ENCODE results near the gene ITGAL. TPM values are rescaled to one million over a fixed set of nuclear protein-coding genes. Genes with fewer than 3 reads are reported as not detected.

ITGAL gene
- total and polyA plus RNA-seq, 2 of the 13 experiments (the other 11 are each of a cell fraction or from before 2014, with no cell fraction given), result 0.86 to 1.2 TPM

DNA sequence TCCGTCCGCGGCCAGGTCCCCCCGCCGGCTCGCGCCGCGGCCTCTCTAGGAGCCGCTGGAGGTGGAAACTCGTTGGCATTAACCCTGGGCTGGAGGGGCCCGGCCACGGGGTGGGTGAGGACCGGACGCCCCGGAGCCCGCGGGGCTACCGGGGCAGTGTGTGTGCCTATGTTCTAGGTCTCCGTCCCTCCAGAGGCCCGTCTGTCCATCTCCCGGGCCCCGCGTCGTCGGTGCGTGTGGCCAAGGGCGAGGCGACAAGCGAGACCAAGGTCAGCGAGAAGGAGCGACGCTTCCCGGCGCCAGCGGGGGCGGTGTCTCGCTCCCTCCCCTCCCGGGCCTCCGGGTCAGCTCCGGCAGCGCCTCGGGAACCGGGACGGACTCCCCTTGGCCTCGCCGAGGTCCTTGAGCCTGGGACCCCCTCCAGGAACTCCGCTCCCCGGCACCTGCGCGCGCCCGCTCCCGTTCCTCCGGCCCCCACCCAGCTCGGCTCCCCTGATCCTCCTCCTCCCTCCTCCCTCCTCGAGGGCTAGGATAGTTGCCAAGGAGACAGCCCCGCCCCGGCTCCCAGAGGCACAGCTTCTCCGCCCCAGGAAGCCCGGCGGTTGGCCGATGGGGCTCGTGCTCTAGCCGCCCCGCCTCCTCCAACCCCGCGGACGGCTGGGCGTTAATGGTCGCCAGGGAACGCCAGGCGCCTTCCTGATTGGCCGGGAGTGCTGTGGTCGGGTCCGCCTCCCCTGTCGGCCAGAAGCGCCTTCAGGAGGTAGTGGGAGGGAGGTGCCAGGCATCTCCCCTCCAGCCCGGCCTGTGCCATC lies 54.5 kb downstream of the ITGAL start (continued):
- TF ChIP-seq, protein P1, sequence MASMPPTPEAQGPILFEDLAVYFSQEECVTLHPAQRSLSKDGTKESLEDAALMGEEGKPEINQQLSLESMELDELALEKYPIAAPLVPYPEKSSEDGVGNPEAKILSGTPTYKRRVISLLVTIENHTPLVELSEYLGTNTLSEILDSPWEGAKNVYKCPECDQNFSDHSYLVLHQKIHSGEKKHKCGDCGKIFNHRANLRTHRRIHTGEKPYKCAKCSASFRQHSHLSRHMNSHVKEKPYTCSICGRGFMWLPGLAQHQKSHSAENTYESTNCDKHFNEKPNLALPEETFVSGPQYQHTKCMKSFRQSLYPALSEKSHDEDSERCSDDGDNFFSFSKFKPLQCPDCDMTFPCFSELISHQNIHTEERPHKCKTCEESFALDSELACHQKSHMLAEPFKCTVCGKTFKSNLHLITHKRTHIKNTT (CRISPR knock-in tag; IDR thresholded peaks at IDR 0.05), result no peak
- TF ChIP-seq ZNF3 (CRISPR knock-in tag; IDR thresholded peaks at IDR 0.05) (no peak), SIN3A (IDR thresholded peaks at IDR 0.05; ENCODE audit: borderline replicate concordance, low read depth, low read length) (peak; percentile 88), PHF21A (CRISPR knock-in tag; IDR thresholded peaks at IDR 0.05) (peak; percentile 49; the same call in 1 of the 2 replicates), NFIC (IDR thresholded peaks at IDR 0.05; ENCODE audit: low read length) (no peak), YY1 (IDR thresholded peaks at IDR 0.05; ENCODE audit: insufficient read depth, insufficient replicate concordance, low read depth, low read length) (peak; percentile 81), ONECUT2 (CRISPR knock-in tag; IDR thresholded peaks at IDR 0.05) (no peak), FOXO1 (CRISPR knock-in tag; IDR thresholded peaks at IDR 0.05) (peak; percentile 15; the same call in 1 of the 2 replicates), ATF7-NPFF (CRISPR knock-in tag; IDR thresholded peaks at IDR 0.05; ENCODE audit: low read depth) (peak; percentile 57; the same call in 1 of the 2 replicates), POLR2AphosphoS5 (IDR thresholded peaks at IDR 0.05; ENCODE audit: low read depth, low read length) (peak; percentile 67), PITX1 (CRISPR knock-in tag; IDR thresholded peaks at IDR 0.05) (peak; percentile 71; the same call in 1 of the 2 replicates), ZNF570 (CRISPR knock-in tag; IDR thresholded peaks at IDR 0.05; ENCODE audit: borderline replicate concordance) (no peak), GATAD2A (CRISPR knock-in tag; IDR thresholded peaks at IDR 0.05) (0 out of 2 replicates have a peak, but pooled peaks have one; percentile 13), RBM22 (optimal IDR thresholded peaks at IDR 0.05; ENCODE audit: low read length) (no peak), ZBTB7B (CRISPR knock-in tag; IDR thresholded peaks at IDR 0.05) (peak; percentile 50; the same call in 1 of the 2 replicates), TAF15 (IDR thresholded peaks at IDR 0.05; ENCODE audit: low read depth, low read length, poor library complexity, severe bottlenecking) (peak; percentile 61), ZNF225 (CRISPR knock-in tag; IDR thresholded peaks at IDR 0.05) (peak; percentile 65), ZBTB38 (CRISPR knock-in tag; IDR thresholded peaks at IDR 0.05) (no peak; the same call in 1 of the 2 replicates), ZNF841 (CRISPR knock-in tag; IDR thresholded peaks at IDR 0.05; ENCODE audit: borderline replicate concordance) (peak; percentile 37; the same call in 1 of the 2 replicates), ZNF510 (CRISPR knock-in tag; IDR thresholded peaks at IDR 0.05; ENCODE audit: low read depth) (no peak), KLF11 (CRISPR knock-in tag; IDR thresholded peaks at IDR 0.05) (no peak), ZNF564 (CRISPR knock-in tag; IDR thresholded peaks at IDR 0.05) (no peak), ELF1 (CRISPR knock-in tag; IDR thresholded peaks at IDR 0.05) (peak; percentile 78)
- TF ChIP-seq, protein P2, sequence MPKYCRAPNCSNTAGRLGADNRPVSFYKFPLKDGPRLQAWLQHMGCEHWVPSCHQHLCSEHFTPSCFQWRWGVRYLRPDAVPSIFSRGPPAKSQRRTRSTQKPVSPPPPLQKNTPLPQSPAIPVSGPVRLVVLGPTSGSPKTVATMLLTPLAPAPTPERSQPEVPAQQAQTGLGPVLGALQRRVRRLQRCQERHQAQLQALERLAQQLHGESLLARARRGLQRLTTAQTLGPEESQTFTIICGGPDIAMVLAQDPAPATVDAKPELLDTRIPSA (CRISPR knock-in tag; IDR thresholded peaks at IDR 0.05; ENCODE audit: borderline replicate concordance), result no peak; the same call in 1 of the 2 replicates
- TF ChIP-seq, protein P3, sequence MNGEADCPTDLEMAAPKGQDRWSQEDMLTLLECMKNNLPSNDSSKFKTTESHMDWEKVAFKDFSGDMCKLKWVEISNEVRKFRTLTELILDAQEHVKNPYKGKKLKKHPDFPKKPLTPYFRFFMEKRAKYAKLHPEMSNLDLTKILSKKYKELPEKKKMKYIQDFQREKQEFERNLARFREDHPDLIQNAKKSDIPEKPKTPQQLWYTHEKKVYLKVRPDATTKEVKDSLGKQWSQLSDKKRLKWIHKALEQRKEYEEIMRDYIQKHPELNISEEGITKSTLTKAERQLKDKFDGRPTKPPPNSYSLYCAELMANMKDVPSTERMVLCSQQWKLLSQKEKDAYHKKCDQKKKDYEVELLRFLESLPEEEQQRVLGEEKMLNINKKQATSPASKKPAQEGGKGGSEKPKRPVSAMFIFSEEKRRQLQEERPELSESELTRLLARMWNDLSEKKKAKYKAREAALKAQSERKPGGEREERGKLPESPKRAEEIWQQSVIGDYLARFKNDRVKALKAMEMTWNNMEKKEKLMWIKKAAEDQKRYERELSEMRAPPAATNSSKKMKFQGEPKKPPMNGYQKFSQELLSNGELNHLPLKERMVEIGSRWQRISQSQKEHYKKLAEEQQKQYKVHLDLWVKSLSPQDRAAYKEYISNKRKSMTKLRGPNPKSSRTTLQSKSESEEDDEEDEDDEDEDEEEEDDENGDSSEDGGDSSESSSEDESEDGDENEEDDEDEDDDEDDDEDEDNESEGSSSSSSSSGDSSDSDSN (CRISPR knock-in tag; IDR thresholded peaks at IDR 0.05), result peak; percentile 77
- TF ChIP-seq, protein P4, sequence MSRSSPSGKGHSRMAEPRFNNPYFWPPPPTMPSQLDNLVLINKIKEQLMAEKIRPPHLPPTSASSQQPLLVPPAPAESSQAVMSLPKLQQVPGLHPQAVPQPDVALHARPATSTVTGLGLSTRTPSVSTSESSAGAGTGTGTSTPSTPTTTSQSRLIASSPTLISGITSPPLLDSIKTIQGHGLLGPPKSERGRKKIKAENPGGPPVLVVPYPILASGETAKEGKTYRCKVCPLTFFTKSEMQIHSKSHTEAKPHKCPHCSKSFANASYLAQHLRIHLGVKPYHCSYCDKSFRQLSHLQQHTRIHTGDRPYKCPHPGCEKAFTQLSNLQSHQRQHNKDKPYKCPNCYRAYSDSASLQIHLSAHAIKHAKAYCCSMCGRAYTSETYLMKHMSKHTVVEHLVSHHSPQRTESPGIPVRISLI (CRISPR knock-in tag; IDR thresholded peaks at IDR 0.05; ENCODE audit: borderline replicate concordance), result 0 out of 2 replicates have a peak, but pooled peaks have one; percentile 25
